ENCODE results near the gene B4GALT3. TPM values are rescaled to one million over a fixed set of nuclear protein-coding genes. Genes with fewer than 3 reads are reported as not detected.

The B4GALT3 gene
- total and polyA plus RNA-seq, 2 donors (not counting 3 experiments of a cell fraction or from before 2014, with no cell fraction given), result 39.5 to 60.4 TPM

GRCh38 chr1:161192476-161193465, 15.5 kb upstream of the B4GALT3 start:
- peak; percentile 94 for FAIRE-seq
- Histone ChIP-seq H3K9me3 (replicated peaks; ENCODE audit: control insufficient read depth, insufficient read depth, low read length) (no peaks in the 10 kb centered on the region), H3K9me1 (replicated peaks; ENCODE audit: control insufficient read depth, extremely low read depth, insufficient read depth, low read length) (no peaks in the 10 kb centered on the region), H3K4me3 (replicated peaks in 1 of 3; ENCODE audit: insufficient read depth in 1 of 3, low read depth in 1 of 3, low read length in 3 of 3) (no peak overlapping the region), H4K20me1 (replicated peaks; ENCODE audit: control insufficient read depth, extremely low read depth, insufficient read depth, low read length) (no peaks in the 10 kb centered on the region), H2AFZ (ENCODE audit: low read depth, low read length) (no peak overlapping the region), H3K36me3 (ENCODE audit: control insufficient read depth in 2 of 2, extremely low read depth in 1 of 2, insufficient read depth in 2 of 2, low read length in 2 of 2) (peaks cover 3% of the 10 kb centered on the region in 2 experiments), H3K9ac (replicated peaks; ENCODE audit: extremely low read depth, insufficient read depth, low read length) (no peak overlapping the region), H3K4me2 (ENCODE audit: insufficient read depth, low read length) (no peak overlapping the region), H3K79me2 (ENCODE audit: control insufficient read depth, insufficient read depth, low read length) (peaks cover 24% of the 10 kb centered on the region), H3K4me1 (ENCODE audit: control insufficient read depth, extremely low read depth, insufficient read depth, low read length) (peaks cover 21% of the 10 kb centered on the region), H3K27me3 (ENCODE audit: control insufficient read depth in 2 of 2, insufficient read depth in 2 of 2, low read length in 2 of 2) (no peaks in the 10 kb centered on the region), H3K27ac (ENCODE audit: insufficient read depth, low read depth, low read length) (no peak overlapping the region)
- peak; percentile 68 for DNase-seq (ENCODE audit: low read depth, low spot score)
- TF ChIP-seq MYC (IDR thresholded peaks at IDR 0.05; ENCODE audit: low read depth, low read length) (no peak), CTCF (IDR thresholded peaks at IDR 0.05; ENCODE audit: extremely low read depth in 1 of 2, insufficient read depth in 1 of 2, low read depth in 1 of 2, low read length in 2 of 2) (peak; percentile 93)
- POLR2A ChIA-PET, result interaction anchor here (1.6 kb wide), 1 partner anchor 33 kb away, joined by 5 read pairs; no protein-coding TSS in a partner anchor
- intact Hi-C loops (cut with micrococcal nuclease) (loop anchor here (1.0 to 2.0 kb wide), 4 partner anchors 17 to 190 kb away; no protein-coding TSS in a partner anchor), dilution Hi-C loops (cut with MboI; ENCODE audit: extremely low pct_ligation_motif_present, low sequenced_read_pairs) (no loop called here)
- CTCF ChIA-PET, result interaction anchor here (1.0 to 6.2 kb wide), 9 partner anchors 9 to 189 kb away, joined by 3 to 54 read pairs (median 10); partner anchors contain the start of genes APOA2, NDUFS2 and TOMM40L
- BruUV-seq (replicated peaks), result no TSS peak
